ENCODE data around the gene CHCHD3. TPM values are rescaled to one million over a fixed set of nuclear protein-coding genes. Genes with fewer than 3 reads are reported as not detected.

CHCHD3 gene
- total RNA-seq, 2 donors from 2014 or later, result 36.1 to 43.0 TPM

- H3K27me3 ChIP-seq (replicated peaks; ENCODE audit: insufficient read depth), result no peaks in the 10 kb centered on the region
- DNase-seq (ENCODE audit: low spot score) (no peak), ATAC-seq (ENCODE audit: insufficient number of reproducible peaks, low FRiP score, low read depth) (no peak)
- H3K27ac ChIP-seq, result no peak overlapping the region
- TF ChIP-seq CTCF (IDR thresholded peaks at IDR 0.05), result no peak
- no peaks in the 10 kb centered on the region for H3K36me3 ChIP-seq
- peaks cover 0 to 13% of the 10 kb centered on the region in 2 donors for H3K4me1 ChIP-seq (ENCODE audit: control insufficient read depth in 1 of 2, low read depth in 2 of 2)
- H3K9me3 ChIP-seq, result no peaks in the 10 kb centered on the region
- no peak overlapping the region for H3K4me3 ChIP-seq
Measured at GRCh38 chr7:132817949-132818348, 263.9 kb downstream of the CHCHD3 start.

- H3K4me3 ChIP-seq, result no peak overlapping the region
- H3K4me1 ChIP-seq (ENCODE audit: control insufficient read depth in 1 of 2, low read depth in 2 of 2), result peaks cover 0 to 13% of the 10 kb centered on the region in 2 donors
- no peaks in the 10 kb centered on the region for H3K9me3 ChIP-seq
- no peaks in the 10 kb centered on the region for H3K36me3 ChIP-seq
- no peak for ATAC-seq (ENCODE audit: insufficient number of reproducible peaks, low FRiP score, low read depth)
- no peak for DNase-seq (ENCODE audit: low spot score)
- H3K27me3 ChIP-seq (replicated peaks; ENCODE audit: insufficient read depth), result no peaks in the 10 kb centered on the region
- no peak overlapping the region for H3K27ac ChIP-seq
- no peak for TF ChIP-seq CTCF (IDR thresholded peaks at IDR 0.05)
Measured at GRCh38 chr7:132815696-132816311, 266.1 kb downstream of the CHCHD3 start.

- TF ChIP-seq CTCF (IDR thresholded peaks at IDR 0.05), result no peak
- Histone ChIP-seq H3K27ac (no peak overlapping the region), H3K9me3 (no peaks in the 10 kb centered on the region), H3K4me1 (ENCODE audit: control insufficient read depth in 1 of 2, low read depth in 2 of 2) (peaks cover 0 to 13% of the 10 kb centered on the region in 2 donors), H3K36me3 (no peaks in the 10 kb centered on the region), H3K4me3 (no peak overlapping the region), H3K27me3 (replicated peaks; ENCODE audit: insufficient read depth) (no peaks in the 10 kb centered on the region)
- DNase-seq (ENCODE audit: low spot score) (no peak), ATAC-seq (ENCODE audit: insufficient number of reproducible peaks, low FRiP score, low read depth) (no peak)
Measured at GRCh38 chr7:132815130-132815529, 266.8 kb downstream of the CHCHD3 start.

GRCh38 chr7:132810561-132810960 is 271.3 kb downstream of the CHCHD3 start:
- Histone ChIP-seq H3K9me3 (no peaks in the 10 kb centered on the region), H3K4me1 (ENCODE audit: control insufficient read depth in 1 of 2, low read depth in 2 of 2) (peaks cover 0 to 4% of the 10 kb centered on the region in 2 donors), H3K27ac (no peak overlapping the region), H3K36me3 (no peaks in the 10 kb centered on the region), H3K27me3 (replicated peaks; ENCODE audit: insufficient read depth) (no peaks in the 10 kb centered on the region), H3K4me3 (no peak overlapping the region)
- ATAC-seq (ENCODE audit: insufficient number of reproducible peaks, low FRiP score, low read depth) (no peak), DNase-seq (ENCODE audit: low spot score) (no peak)
- TF ChIP-seq CTCF (IDR thresholded peaks at IDR 0.05), result no peak

- no peak for TF ChIP-seq CTCF (IDR thresholded peaks at IDR 0.05)
- H3K9me3 ChIP-seq, result no peaks in the 10 kb centered on the region
- no peaks in the 10 kb centered on the region for H3K27me3 ChIP-seq (replicated peaks; ENCODE audit: insufficient read depth)
- H3K27ac ChIP-seq, result no peak overlapping the region
- no peaks in the 10 kb centered on the region for H3K4me1 ChIP-seq (ENCODE audit: control insufficient read depth in 1 of 2, low read depth in 2 of 2)
- H3K4me3 ChIP-seq, result no peak overlapping the region
- DNase-seq (ENCODE audit: low spot score), result no peak
- H3K36me3 ChIP-seq, result peaks cover 3% of the 10 kb centered on the region
- no peak for ATAC-seq (ENCODE audit: insufficient number of reproducible peaks, low FRiP score, low read depth)
Measured at GRCh38 chr7:132806834-132807233, 275.1 kb downstream of the CHCHD3 start.

Measured in thoracic aorta (tissue), 2 donors.